ENCODE measurements around the gene CRIM1. TPM values are rescaled to one million over a fixed set of nuclear protein-coding genes. Genes with fewer than 3 reads are reported as not detected.

Gene CRIM1
- polyA plus RNA-seq, 6 donors from 2014 or later, result 1.1 to 5.3 (median 2.7) TPM

GRCh38 chr2:36486521-36487044 is 131.0 kb downstream of the CRIM1 start:
- H3K27me3 Mint-ChIP-seq, result no peaks in the 10 kb centered on the region
- H3K36me3 Mint-ChIP-seq, result peaks cover 0 to 22% of the 10 kb centered on the region in 2 donors
- DNase-seq, result no peak
- no peak overlapping the region for H3K4me3 Mint-ChIP-seq
- no peak for ATAC-seq (ENCODE audit: low read depth in 2 of 2)
- H3K27ac Mint-ChIP-seq, result no peak overlapping the region
- H3K9me3 Mint-ChIP-seq, result no peaks in the 10 kb centered on the region
- no peaks in the 10 kb centered on the region for H3K4me1 Mint-ChIP-seq

- no peaks in the 10 kb centered on the region for H3K27me3 Mint-ChIP-seq
These were observed 132.4 kb downstream of the CRIM1 start for GRCh38 chr2:36487947-36488346.

GRCh38 chr2:36489281-36489680 is 133.7 kb downstream of the CRIM1 start:
- Mint-ChIP-seq H3K27ac (no peak overlapping the region), H3K9me3 (no peaks in the 10 kb centered on the region), H3K27me3 (no peaks in the 10 kb centered on the region), H3K4me3 (no peak overlapping the region), H3K4me1 (no peaks in the 10 kb centered on the region), H3K36me3 (peaks cover 0 to 10% of the 10 kb centered on the region in 2 donors)
- ATAC-seq (ENCODE audit: low read depth in 2 of 2) (no peak), DNase-seq (no peak)

More at GRCh38 chr2:36487947-36488346, 132.4 kb downstream of the CRIM1 start:
- no peak for DNase-seq
- ATAC-seq (ENCODE audit: low read depth in 2 of 2), result no peak
- Mint-ChIP-seq H3K4me3 (no peak overlapping the region), H3K36me3 (peaks cover 0 to 16% of the 10 kb centered on the region in 2 donors), H3K4me1 (no peaks in the 10 kb centered on the region), H3K27ac (no peak overlapping the region), H3K9me3 (no peaks in the 10 kb centered on the region)

GRCh38 chr2:36490749-36491148 is 135.2 kb downstream of the CRIM1 start:
- H3K27me3 Mint-ChIP-seq, result no peaks in the 10 kb centered on the region

GRCh38 chr2:36492216-36492945 is 136.8 kb downstream of the CRIM1 start:
- Mint-ChIP-seq H3K4me1 (no peaks in the 10 kb centered on the region), H3K27me3 (no peaks in the 10 kb centered on the region), H3K27ac (no peak overlapping the region), H3K36me3 (peaks cover 0 to 4% of the 10 kb centered on the region in 2 donors), H3K4me3 (no peak overlapping the region), H3K9me3 (no peaks in the 10 kb centered on the region)
- ATAC-seq (ENCODE audit: low read depth in 2 of 2) (no peak), DNase-seq (no peak)

More at GRCh38 chr2:36490749-36491148, 135.2 kb downstream of the CRIM1 start:
- Mint-ChIP-seq H3K9me3 (no peaks in the 10 kb centered on the region), H3K4me1 (no peaks in the 10 kb centered on the region), H3K36me3 (peaks cover 0 to 4% of the 10 kb centered on the region in 2 donors), H3K27ac (no peak overlapping the region), H3K4me3 (no peak overlapping the region)
- no peak for ATAC-seq (ENCODE audit: low read depth in 2 of 2)
- DNase-seq, result no peak

GRCh38 chr2:36493306-36493705 is 137.7 kb downstream of the CRIM1 start:
- no peaks in the 10 kb centered on the region for H3K9me3 Mint-ChIP-seq
- DNase-seq (no peak), ATAC-seq (ENCODE audit: low read depth in 2 of 2) (no peak)
- no peaks in the 10 kb centered on the region for H3K4me1 Mint-ChIP-seq
- H3K27me3 Mint-ChIP-seq, result no peaks in the 10 kb centered on the region
- H3K36me3 Mint-ChIP-seq, result peaks cover 0 to 4% of the 10 kb centered on the region in 2 donors
- no peak overlapping the region for H3K4me3 Mint-ChIP-seq
- H3K27ac Mint-ChIP-seq, result no peak overlapping the region

GRCh38 chr2:36497570-36498163 is 142.1 kb downstream of the CRIM1 start:
- H3K36me3 Mint-ChIP-seq, result peaks cover 0 to 6% of the 10 kb centered on the region in 2 donors
- ATAC-seq (ENCODE audit: low read depth in 2 of 2) (no peak), DNase-seq (no peak)
- H3K27me3 Mint-ChIP-seq, result no peaks in the 10 kb centered on the region
- H3K9me3 Mint-ChIP-seq, result no peaks in the 10 kb centered on the region
- no peak overlapping the region for H3K4me3 Mint-ChIP-seq
- H3K27ac Mint-ChIP-seq, result no peak overlapping the region
- H3K4me1 Mint-ChIP-seq, result no peaks in the 10 kb centered on the region

GRCh38 chr2:36499128-36499820 is 143.7 kb downstream of the CRIM1 start:
- no peak overlapping the region for H3K27ac Mint-ChIP-seq
- peaks cover 0 to 6% of the 10 kb centered on the region in 2 donors for H3K36me3 Mint-ChIP-seq
- no peaks in the 10 kb centered on the region for H3K4me1 Mint-ChIP-seq
- no peak for ATAC-seq (ENCODE audit: low read depth in 2 of 2)
- no peak for DNase-seq
- no peaks in the 10 kb centered on the region for H3K9me3 Mint-ChIP-seq
- H3K4me3 Mint-ChIP-seq, result no peak overlapping the region
- no peaks in the 10 kb centered on the region for H3K27me3 Mint-ChIP-seq

GRCh38 chr2:36500072-36500471 is 144.5 kb downstream of the CRIM1 start:
- H3K36me3 Mint-ChIP-seq, result peaks cover 0 to 6% of the 10 kb centered on the region in 2 donors
- H3K27ac Mint-ChIP-seq, result no peak overlapping the region
- DNase-seq (no peak), ATAC-seq (ENCODE audit: low read depth in 2 of 2) (no peak)
- H3K4me1 Mint-ChIP-seq, result no peaks in the 10 kb centered on the region
- H3K27me3 Mint-ChIP-seq, result no peaks in the 10 kb centered on the region
- no peak overlapping the region for H3K4me3 Mint-ChIP-seq
- H3K9me3 Mint-ChIP-seq, result no peaks in the 10 kb centered on the region

GRCh38 chr2:36502081-36502480 is 146.5 kb downstream of the CRIM1 start:
- no peaks in the 10 kb centered on the region for H3K4me1 Mint-ChIP-seq
- H3K4me3 Mint-ChIP-seq, result no peak overlapping the region
- peaks cover 0 to 6% of the 10 kb centered on the region in 2 donors for H3K36me3 Mint-ChIP-seq
- no peak for ATAC-seq (ENCODE audit: low read depth in 2 of 2)
- DNase-seq, result no peak
- H3K27ac Mint-ChIP-seq, result no peak overlapping the region
- no peaks in the 10 kb centered on the region for H3K27me3 Mint-ChIP-seq
- no peaks in the 10 kb centered on the region for H3K9me3 Mint-ChIP-seq

GRCh38 chr2:36507408-36507812 is 151.8 kb downstream of the CRIM1 start:
- Mint-ChIP-seq H3K9me3 (no peaks in the 10 kb centered on the region), H3K4me3 (no peak overlapping the region), H3K27me3 (no peaks in the 10 kb centered on the region), H3K27ac (no peak overlapping the region), H3K4me1 (no peaks in the 10 kb centered on the region), H3K36me3 (no peaks in the 10 kb centered on the region)
- ATAC-seq (ENCODE audit: low read depth in 2 of 2) (peak; percentile 62 to 81), DNase-seq (peak; percentile 31)

- ATAC-seq (ENCODE audit: low read depth in 2 of 2) (no peak), DNase-seq (no peak)
- Mint-ChIP-seq H3K27ac (no peak overlapping the region), H3K36me3 (peaks cover 0 to 10% of the 10 kb centered on the region in 2 donors), H3K27me3 (no peaks in the 10 kb centered on the region), H3K4me3 (no peak overlapping the region), H3K9me3 (no peaks in the 10 kb centered on the region), H3K4me1 (no peaks in the 10 kb centered on the region)
These were observed 153.5 kb downstream of the CRIM1 start for GRCh38 chr2:36509075-36509474.

- peaks cover 8 to 33% of the 10 kb centered on the region in 2 donors for H3K36me3 Mint-ChIP-seq
These were observed 156.5 kb downstream of the CRIM1 start for GRCh38 chr2:36511858-36512603.

More at GRCh38 chr2:36511858-36512603, 156.5 kb downstream of the CRIM1 start:
- no peaks in the 10 kb centered on the region for H3K9me3 Mint-ChIP-seq
- no peak for ATAC-seq (ENCODE audit: low read depth in 2 of 2)
- no peaks in the 10 kb centered on the region for H3K27me3 Mint-ChIP-seq
- H3K27ac Mint-ChIP-seq, result no peak overlapping the region
- H3K4me1 Mint-ChIP-seq, result no peaks in the 10 kb centered on the region
- no peak overlapping the region for H3K4me3 Mint-ChIP-seq
- DNase-seq, result no peak

All from naive B cell (primary cell).